Right lobe of liver (tissue), 4 donors: ENCODE data around the gene GATA1.

Experiments used
- CTCF ChIP-seq, 4 donors: fragments of 200-600 bp in 3 of 4; fragments of 450-650 bp in 1 of 4; IDR thresholded peaks; one replicate each; pipeline versions ENCODE4 v1.5.1 to v1.8.0; 2016 to 2022; ENCODE audit warnings: antibody characterized with exemption in 4 of 4, mild to moderate bottlenecking in 2 of 4
- POLR2A ChIP-seq: fragments of 450-650 bp; IDR thresholded peaks from one replicate; pipeline ENCODE4 v1.6.1; 2017; ENCODE audit warnings: antibody characterized with exemption, mild to moderate bottlenecking
- donor health status: DM: no; HTN: no; CAD: no.
- donor health status: DM: no; HTN: no; CAD: no.
- donor health status: DM: no; HTN: yes; CAD: no.

DNA sequence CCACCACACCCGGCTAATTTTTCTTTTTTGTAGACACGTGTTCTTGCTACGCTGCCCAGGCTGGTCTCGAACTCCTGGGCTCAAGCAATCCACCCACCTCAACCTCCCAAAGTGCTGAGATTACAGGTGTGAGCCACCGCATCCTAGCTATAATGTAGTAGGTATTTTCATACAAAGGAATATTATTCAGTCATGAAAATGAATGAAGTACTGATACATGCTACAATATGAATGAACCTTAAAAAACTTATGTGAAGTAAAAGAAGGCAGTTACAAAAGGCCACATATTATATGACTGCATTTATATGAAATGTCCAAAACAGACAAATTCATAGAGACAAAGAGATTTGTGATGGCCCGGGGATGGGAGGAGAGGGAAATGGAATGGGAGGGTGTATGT lies 4.7 kb upstream of the GATA1 start:
- TF ChIP-seq POLR2A (no peak), CTCF (IDR thresholded peaks at IDR 0.05) (no peak)
